Measurements from ENCODE around the gene ALDH1A1.

GRCh38 chr9:72985746-72986145, 32.9 kb upstream of the ALDH1A1 start:
- TF ChIP-seq, protein P1, sequence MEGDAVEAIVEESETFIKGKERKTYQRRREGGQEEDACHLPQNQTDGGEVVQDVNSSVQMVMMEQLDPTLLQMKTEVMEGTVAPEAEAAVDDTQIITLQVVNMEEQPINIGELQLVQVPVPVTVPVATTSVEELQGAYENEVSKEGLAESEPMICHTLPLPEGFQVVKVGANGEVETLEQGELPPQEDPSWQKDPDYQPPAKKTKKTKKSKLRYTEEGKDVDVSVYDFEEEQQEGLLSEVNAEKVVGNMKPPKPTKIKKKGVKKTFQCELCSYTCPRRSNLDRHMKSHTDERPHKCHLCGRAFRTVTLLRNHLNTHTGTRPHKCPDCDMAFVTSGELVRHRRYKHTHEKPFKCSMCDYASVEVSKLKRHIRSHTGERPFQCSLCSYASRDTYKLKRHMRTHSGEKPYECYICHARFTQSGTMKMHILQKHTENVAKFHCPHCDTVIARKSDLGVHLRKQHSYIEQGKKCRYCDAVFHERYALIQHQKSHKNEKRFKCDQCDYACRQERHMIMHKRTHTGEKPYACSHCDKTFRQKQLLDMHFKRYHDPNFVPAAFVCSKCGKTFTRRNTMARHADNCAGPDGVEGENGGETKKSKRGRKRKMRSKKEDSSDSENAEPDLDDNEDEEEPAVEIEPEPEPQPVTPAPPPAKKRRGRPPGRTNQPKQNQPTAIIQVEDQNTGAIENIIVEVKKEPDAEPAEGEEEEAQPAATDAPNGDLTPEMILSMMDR (tag by site-specific recombination; IDR thresholded peaks at IDR 0.05) = no peak
- TF ChIP-seq, protein P2, sequence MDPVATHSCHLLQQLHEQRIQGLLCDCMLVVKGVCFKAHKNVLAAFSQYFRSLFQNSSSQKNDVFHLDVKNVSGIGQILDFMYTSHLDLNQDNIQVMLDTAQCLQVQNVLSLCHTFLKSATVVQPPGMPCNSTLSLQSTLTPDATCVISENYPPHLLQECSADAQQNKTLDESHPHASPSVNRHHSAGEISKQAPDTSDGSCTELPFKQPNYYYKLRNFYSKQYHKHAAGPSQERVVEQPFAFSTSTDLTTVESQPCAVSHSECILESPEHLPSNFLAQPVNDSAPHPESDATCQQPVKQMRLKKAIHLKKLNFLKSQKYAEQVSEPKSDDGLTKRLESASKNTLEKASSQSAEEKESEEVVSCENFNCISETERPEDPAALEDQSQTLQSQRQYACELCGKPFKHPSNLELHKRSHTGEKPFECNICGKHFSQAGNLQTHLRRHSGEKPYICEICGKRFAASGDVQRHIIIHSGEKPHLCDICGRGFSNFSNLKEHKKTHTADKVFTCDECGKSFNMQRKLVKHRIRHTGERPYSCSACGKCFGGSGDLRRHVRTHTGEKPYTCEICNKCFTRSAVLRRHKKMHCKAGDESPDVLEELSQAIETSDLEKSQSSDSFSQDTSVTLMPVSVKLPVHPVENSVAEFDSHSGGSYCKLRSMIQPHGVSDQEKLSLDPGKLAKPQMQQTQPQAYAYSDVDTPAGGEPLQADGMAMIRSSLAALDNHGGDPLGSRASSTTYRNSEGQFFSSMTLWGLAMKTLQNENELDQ (tag by site-specific recombination; IDR thresholded peaks at IDR 0.05; ENCODE audit: low read depth) = no peak
- TF ChIP-seq GFI1B (tag by site-specific recombination; IDR thresholded peaks at IDR 0.05) (no peak), ATF2 (tag by site-specific recombination; IDR thresholded peaks at IDR 0.05; ENCODE audit: low read depth) (no peak), TSHZ1 (tag by site-specific recombination; IDR thresholded peaks at IDR 0.05; ENCODE audit: borderline replicate concordance) (no peak), ZNF433 (tag by site-specific recombination; IDR thresholded peaks at IDR 0.05; ENCODE audit: low read depth) (no peak), ZNF777 (tag by site-specific recombination; IDR thresholded peaks at IDR 0.05; ENCODE audit: borderline replicate concordance) (no peak), REST (tag by site-specific recombination; IDR thresholded peaks at IDR 0.05) (no peak)
- TF ChIP-seq, protein P3, sequence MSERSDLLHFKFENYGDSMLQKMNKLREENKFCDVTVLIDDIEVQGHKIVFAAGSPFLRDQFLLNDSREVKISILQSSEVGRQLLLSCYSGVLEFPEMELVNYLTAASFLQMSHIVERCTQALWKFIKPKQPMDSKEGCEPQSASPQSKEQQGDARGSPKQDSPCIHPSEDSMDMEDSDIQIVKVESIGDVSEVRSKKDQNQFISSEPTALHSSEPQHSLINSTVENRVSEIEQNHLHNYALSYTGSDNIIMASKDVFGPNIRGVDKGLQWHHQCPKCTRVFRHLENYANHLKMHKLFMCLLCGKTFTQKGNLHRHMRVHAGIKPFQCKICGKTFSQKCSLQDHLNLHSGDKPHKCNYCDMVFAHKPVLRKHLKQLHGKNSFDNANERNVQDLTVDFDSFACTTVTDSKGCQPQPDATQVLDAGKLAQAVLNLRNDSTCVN (tag by site-specific recombination; optimal IDR thresholded peaks at IDR 0.05) = no peak

Measured in HEK293 (cell line).